AG08395 (cell line): Measurements from ENCODE around the gene SNTG2.

Experiments
- DNase-seq: peaks from one replicate; pipeline ENCODE4 v3.0.0; 2012; ENCODE audit warnings: mixed read lengths, low spot score

SNTG2 gene

GRCh38 chr2:926896-927295 lies 23.8 kb upstream of the SNTG2 start:
- DNase-seq = no peak

DNA sequence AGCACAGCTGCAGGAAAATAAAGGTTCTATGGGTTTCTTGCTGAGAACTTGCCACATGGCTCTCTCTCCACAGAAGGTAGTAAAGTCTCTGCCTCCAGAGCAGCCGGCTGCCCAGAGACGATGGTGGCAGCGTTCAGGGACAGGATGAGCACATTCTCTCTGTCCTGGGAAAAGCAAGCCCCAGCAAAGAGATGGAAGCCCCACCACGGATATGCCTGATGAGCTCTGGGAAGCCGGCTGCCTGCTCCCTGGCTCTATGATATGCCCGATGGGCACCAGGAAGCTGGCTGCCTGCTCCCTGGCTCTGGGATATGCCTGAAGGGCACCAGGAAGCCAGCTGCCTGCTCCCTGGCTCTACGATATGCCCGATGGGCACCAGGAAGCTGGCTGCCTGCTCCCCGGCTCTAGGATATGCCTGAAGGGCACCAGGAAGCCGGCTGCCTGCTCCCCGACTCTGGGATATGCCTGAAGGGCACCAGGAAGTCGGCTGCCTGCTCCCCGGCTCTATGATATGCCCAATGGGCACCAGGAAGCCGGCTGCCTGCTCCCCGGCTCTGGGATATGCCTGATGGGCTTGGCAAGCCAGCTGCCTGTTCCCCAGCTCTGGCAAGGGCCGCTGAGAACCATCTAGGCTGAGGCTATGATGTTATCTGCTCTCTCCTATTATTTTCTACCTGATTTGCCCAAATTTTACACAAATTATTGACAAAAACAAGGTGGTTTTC lies 21.5 kb upstream of the SNTG2 start:
- DNase-seq = no peak

- no peak for DNase-seq
Observed at GRCh38 chr2:929925-930324, 20.7 kb upstream of the SNTG2 start.

- no peak for DNase-seq
Observed at GRCh38 chr2:930935-931334, 19.7 kb upstream of the SNTG2 start.

DNA sequence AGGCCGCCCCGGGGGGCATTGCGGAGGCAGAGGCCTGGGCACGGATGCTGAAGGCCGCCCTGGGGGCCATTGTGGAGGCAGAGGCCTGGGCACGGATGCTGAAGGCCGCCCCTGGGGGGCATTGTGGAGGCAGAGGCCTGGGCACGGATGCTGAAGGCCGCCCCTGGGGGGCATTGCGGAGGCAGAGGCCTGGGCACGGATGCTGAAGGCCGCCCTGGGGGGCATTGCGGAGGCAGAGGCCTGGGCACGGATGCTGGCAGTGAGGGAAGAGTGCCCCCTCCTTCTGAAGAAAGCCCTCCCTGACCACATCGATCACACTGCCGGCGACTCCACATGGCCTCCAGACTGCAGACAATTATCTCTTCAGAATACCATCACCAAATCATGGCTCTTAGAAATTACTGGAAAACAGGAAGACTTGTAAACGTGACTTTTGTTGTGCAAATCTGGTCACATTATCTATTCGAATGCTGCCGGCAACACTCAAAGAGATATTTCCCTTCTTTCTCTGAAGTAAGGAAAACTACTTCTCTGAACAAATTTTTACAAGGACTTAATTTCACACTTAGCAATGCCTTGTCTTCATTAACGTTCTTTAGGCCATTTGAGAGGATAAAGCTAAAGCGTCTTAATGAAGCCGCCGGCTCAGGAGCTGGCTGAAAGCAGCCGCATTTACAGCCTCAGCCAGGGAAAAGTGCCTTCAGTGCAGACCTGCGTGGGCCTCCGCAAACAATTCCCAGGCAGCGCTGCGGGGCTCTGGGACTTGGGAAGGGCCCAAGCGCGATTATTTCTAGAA lies 18.1 kb upstream of the SNTG2 start:
- no peak for DNase-seq

GRCh38 chr2:933734-934295 lies 16.8 kb upstream of the SNTG2 start:
- DNase-seq = no peak

DNA sequence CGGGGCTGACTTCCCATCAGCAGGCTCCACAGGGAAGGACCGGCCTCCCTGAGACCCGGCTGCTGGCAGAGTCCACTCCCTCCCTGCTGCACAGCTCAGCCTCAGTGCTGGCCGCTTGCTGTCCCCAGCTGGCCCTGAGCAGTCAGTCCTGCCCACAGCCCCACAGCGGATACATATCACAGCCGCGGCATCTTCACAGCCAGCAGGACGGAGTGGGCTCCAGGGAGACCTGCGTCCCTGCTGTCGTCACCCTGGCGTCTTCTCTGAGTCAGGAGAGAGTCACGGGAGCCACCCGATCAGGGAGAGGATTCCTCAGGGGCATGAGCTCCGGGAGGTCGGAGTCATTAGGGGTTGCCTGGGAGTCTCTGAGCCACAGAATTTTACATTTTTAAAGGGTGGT lies 13.1 kb upstream of the SNTG2 start:
- DNase-seq = no peak

GRCh38 chr2:938181-939005 lies 12.3 kb upstream of the SNTG2 start:
- no peak for DNase-seq

GRCh38 chr2:939936-940601 lies 10.6 kb upstream of the SNTG2 start:
- DNase-seq = peak; percentile 32

DNA sequence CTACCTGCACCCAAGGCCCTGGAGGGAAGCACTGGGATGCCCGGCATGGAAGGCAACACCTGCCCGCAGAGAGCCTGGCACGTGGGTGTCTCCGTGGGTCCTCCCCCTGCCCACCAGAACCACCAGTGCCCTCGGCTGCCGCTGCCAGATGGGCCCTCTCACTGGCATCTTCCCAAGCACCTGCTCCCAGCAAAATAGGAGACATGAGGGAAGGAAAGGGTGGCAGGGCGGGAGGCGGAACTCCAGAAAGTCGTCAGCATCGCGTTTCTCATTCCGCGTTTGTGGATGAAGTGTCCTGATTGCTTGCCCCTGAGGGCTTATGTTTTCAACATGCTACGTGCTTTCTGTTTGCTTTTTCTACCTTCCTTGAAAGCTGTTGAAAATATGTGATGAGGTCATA lies 8.8 kb upstream of the SNTG2 start:
- DNase-seq = no peak

DNA sequence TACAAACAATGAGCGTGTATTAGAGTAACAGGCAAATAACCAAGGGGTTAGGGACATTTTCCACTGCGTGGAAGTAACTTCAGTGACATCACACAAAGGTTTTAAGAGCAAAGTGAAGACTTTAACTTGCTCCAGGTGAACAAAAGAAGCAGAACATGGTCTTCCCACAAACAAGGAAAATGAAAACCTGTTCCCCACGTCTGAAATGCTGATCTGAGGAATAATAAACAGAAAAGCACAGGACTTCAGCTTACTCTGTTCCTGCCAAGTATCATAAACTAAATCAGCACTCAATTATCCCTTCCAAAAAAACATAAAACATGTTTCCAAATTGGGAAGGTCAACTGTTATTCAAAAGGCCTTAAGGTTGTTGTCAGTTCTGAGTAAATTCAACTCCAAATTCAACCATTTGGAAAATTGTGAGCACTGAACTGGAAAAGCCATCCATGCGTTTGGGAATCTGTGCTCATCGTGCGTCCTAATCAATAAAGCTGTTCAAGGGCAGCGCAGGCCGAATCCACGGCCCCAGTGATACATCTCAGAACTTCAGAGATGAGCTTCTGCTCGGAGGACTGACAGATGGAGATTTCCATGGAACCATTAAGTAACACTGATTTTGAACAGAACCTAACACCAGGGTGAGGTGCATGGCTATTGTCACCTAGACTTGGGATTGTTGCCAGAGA lies 7.7 kb upstream of the SNTG2 start:
- no peak for DNase-seq

DNA sequence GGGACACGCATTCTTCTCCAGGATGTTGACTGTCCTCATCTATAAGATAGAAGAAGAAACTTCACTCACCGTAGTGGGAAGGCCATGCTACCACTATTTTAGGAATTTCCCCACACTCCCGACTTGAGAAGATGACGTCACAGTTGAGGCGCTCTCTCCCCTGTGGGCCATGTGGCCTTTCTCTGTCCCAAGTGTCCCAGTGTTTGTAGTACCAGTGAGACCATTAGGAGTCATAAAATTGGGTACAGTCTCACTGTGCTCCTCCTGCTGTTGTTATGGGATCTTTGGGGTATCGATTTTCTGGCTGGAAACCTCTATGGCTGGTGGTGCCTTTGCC lies 7.2 kb upstream of the SNTG2 start:
- no peak for DNase-seq

DNA sequence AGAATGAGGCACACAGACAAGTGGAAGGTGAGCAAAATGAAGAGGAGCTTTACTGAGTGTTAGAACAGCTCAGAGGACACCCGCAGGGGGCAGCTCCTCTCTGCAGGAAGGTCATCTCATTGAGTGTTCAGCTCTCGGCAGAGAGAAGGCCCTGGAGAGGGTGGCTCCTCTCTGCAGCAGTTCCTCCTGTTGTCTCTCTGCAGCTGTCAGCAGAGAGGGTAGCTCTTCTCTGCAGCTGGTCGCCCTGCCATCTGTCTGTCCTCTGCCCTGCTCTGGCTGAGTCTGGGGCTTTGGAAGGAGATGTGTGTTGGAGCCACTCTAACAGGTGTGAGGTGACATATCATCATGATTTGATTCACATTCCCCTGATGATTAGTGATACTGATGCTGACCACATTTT lies 6.8 kb upstream of the SNTG2 start:
- no peak for DNase-seq

- DNase-seq = no peak
Observed at GRCh38 chr2:944693-945092, 6.0 kb upstream of the SNTG2 start.

DNA sequence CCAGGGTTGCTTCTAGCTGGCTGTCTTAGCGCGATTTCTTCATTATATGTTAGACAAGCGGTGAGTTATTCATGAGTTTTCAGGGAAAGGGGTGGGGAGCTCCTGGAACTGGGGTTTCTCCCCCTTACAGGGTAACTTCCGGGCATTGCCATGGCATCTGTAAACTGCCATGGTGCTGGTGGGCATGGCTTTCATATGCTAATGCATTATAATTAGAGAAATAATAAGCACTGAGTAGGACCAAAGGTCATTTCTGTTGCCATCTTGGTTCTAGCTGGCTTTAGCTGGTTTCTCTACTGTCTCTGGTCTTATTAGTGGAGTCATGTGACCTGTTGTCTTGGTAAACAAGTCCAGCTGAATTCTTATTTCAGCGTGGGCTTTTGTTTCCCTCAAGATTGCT lies 5.5 kb upstream of the SNTG2 start:
- no peak for DNase-seq

DNA sequence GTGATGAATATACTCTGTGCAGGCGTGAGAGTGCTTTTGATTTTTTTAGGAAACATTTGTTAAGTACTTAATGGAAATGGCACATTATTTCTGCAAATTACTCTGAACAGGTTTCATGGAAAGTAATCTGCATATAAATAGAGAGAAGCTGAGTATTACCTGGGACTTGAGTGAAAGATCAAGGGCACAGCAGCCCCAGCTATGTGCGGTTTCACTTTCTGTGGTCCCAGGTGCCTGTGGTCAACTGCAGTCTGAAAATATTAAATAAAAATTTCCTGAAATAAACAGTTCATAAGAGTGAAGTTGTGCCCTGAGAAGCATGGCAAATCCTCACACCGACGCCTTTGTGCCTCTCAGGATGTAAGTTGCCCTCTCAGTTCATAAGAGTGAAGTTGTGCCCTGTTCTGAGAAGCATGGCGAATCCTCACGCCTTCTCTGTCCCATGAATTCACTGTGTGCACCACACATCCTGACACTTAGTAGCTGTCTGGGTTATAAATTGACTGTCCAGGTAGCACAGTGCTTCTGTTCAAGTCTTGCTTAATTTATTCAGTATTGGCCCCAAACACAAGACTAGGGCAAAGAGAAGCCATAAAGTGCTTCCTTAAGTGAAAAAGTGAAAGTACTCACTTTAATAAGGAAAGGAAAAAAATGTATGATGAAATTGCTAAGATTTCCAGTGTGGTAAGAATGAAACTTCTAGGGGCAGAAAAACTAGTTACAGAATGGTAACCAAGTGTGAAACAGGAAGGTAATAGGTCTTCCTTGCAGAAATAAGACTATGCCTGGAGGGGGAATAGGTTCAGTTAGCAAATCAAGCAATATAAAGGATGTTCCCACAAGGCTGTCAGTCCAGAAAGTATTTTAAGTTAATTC lies 4.3 kb upstream of the SNTG2 start:
- DNase-seq = no peak

- no peak for DNase-seq
Observed at GRCh38 chr2:949384-950079, 1.1 kb upstream of the SNTG2 start.

DNA sequence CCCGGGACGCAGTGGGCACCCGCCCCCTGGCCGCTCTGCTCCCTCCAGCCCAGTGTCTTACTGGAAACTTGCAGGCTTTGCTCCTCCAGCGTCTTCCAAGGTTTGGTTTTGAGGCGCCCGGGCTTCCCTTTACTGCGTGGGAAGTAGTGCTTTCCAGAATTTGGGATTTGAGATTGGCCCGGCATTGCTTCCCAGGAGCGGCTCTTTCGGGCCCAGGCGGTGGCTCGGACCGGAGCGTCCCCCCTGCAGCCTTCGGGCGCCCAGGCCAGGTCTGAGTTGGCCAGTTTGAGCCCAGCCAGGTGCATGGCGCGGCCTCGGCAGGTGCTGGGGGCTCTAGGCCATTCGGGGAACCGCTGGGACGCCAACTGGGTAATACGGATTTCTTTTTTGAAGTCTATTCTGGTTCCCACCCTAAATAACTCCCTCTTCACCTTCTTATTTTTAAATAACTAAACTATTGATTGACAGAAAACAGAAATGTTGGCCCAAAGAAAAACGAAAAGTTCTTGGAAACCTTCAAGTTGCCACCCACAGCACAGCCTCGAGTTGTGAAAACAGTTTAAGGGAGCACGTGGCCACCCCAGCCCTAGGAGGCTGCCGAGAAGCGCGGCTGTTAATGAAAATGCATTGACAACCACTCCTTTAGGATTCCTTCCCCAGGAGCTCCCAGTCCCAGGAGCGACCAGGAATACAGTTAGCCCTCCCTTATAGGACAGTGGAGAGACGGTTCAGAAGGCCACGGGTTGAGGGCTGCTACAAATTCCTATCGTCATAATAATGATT lies 766 bp downstream of the SNTG2 start:
- no peak for DNase-seq

- no peak for DNase-seq
Observed at GRCh38 chr2:953408-953807, 2.8 kb downstream of the SNTG2 start.
